Omental fat pad (tissue), 4 donors: Measurements from ENCODE around the gene MRPL37. TPM values are rescaled to one million over a fixed set of nuclear protein-coding genes. Genes with fewer than 3 reads are reported as not detected.

Experiments
- ATAC-seq: fragments of 150-250 bp; one replicate; pipeline ENCODE4 v1.9.1; 2016; ENCODE audit warnings: mild to moderate bottlenecking, moderate library complexity; ENCODE audit not compliant: low FRiP score
- DNase-seq: peaks from one replicate; pipeline ENCODE4 v3.0.0-alpha.2; 2019; ENCODE audit warnings: low spot score
- total RNA-seq, 4 donors: library from RNA; depleted of rRNA; stranded (reverse); fragments of >200 nt; gene quantifications; one replicate each; pipeline ENCODE4 v1.1.0, GENCODE V29; 2016
- TF ChIP-seq, protein P1 (sequence below), 3 donors: fragments of 450-650 bp; IDR thresholded peaks; one replicate each; pipeline ENCODE4 v1.5.1; 2016 to 2017; ENCODE audit warnings: antibody characterized with exemption in 3 of 3, mild to moderate bottlenecking in 3 of 3, moderate library complexity in 2 of 3

MRPL37 gene
- total RNA-seq, 4 donors from 2014 or later: 53.2 to 84.9 (median 56.9) TPM

DNA sequence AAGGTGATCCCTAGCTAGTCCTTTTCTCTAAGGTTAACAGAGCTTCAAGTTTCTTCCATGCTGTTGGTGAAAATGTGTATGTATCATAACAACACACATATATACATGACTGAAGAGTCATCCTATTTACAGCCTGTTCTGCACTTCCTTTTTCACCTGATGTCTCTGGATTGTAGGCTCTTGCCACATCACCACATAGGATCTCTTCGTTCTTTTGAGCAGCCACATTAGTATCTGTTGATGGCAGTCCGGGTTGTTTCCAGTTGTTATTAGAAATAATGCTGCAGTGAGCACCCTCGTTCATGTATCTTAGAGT lies 19.7 kb downstream of the MRPL37 start:
- ATAC-seq (peak; percentile 6), DNase-seq (no peak)
- TF ChIP-seq, protein P1, sequence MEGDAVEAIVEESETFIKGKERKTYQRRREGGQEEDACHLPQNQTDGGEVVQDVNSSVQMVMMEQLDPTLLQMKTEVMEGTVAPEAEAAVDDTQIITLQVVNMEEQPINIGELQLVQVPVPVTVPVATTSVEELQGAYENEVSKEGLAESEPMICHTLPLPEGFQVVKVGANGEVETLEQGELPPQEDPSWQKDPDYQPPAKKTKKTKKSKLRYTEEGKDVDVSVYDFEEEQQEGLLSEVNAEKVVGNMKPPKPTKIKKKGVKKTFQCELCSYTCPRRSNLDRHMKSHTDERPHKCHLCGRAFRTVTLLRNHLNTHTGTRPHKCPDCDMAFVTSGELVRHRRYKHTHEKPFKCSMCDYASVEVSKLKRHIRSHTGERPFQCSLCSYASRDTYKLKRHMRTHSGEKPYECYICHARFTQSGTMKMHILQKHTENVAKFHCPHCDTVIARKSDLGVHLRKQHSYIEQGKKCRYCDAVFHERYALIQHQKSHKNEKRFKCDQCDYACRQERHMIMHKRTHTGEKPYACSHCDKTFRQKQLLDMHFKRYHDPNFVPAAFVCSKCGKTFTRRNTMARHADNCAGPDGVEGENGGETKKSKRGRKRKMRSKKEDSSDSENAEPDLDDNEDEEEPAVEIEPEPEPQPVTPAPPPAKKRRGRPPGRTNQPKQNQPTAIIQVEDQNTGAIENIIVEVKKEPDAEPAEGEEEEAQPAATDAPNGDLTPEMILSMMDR (IDR thresholded peaks at IDR 0.05): no peak

DNA sequence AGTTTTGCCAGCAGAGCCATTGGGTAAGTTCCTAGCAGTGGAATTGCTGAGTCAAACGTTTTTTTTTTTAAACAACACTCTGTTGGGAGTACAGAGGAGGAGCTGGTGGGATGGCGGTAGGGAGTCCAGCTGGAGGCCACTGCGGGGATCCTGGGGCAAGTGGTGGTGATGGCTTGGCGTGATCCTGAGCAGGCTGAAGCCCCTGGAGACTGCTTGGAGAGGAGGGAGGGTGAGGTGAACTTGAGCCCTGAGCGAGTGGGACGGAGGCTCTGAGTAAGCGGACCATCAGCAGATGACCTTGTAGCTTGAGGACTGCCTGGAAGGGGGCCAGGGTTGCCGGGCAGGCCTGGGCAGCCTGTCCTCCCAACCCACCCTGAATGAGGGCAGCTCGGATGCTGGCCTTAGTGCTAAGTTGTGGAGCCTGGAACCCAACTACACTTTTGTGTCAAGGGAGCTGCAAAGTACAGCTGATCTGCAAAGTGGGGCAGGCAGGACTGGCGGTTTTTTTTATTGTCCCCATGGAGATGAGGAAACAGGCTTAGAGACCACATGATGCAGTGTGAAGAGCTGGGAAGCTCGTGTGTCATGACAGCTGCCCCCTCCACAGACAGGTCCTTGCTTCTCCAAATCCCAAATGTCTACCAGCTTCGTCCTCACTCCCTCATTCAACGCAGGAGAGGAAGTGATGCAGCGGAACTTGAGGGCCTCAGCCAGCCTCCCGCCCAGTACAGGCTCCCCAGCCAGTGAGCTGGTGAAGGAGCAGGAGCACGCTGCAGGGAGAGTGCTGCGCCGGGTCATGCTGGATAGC lies 20.2 kb downstream of the MRPL37 start:
- DNase-seq: no peak
- peak; percentile 35 for ATAC-seq
- TF ChIP-seq, protein P1 (IDR thresholded peaks at IDR 0.05): no peak

DNA sequence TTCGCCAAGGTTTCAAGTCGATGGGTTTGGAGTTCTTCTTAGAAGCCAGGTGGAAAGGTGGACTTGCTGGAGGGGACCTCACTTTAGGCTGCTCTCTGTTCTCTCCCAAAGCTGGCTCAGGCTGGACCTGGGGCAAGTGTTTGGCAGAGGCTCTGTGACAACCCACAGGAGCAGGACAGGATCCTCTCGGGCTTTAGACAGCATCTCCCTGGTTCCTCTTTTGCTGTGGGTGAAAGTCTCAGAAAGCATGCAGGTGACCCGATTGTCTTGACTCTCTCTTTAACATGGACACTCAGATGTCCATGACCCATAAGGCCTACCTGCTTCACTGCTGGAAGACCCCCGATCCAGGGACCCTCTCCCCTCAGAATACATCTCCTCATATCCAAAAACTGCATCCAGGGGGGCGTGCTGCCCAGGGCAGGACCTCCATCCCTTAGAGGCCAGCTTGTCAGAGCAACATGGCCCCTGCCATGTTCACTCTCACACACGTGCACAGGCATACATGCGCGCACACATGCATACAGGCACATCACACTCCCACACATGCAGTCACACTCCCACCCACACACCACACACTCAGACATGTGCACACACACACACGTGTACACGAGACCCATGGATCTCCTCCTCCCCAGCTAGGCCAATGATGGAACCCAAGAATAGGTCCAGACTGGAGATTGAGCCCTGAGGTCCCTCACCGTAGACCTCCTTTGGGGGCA lies 21.3 kb downstream of the MRPL37 start:
- TF ChIP-seq, protein P1 (IDR thresholded peaks at IDR 0.05): no peak
- ATAC-seq: no peak
- no peak for DNase-seq

DNA sequence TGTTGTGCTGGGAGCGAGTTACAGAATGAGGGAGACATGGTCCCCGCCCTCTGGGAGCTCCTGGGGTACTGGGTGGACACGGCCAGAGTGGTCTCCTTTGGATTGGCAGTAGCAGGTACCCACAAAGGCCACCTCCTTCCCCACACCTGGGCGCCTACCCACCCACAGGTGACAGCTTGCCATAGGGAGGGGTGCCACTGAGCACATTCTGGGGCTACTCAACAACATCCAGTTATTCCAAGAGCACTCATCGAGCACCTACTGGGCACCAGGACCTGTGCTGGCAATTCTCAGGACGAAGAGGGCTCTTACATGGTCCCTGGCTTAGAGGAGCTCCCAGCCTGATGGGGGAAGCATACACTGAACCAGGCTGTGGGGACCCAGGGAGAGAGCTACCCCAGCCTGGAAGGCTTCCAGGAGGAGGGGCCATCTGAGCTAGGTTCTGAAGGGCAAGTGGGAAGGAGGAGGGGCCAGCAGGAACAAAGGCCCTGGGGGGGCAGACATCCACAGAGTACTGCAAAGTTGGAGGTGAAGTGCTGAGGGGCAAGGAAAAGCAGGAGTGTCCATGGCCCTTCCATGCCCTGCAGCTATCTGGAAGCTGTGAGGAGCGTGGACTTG lies 22.0 kb downstream of the MRPL37 start:
- DNase-seq: no peak
- no peak for ATAC-seq
- TF ChIP-seq, protein P1 (IDR thresholded peaks at IDR 0.05): no peak

DNA sequence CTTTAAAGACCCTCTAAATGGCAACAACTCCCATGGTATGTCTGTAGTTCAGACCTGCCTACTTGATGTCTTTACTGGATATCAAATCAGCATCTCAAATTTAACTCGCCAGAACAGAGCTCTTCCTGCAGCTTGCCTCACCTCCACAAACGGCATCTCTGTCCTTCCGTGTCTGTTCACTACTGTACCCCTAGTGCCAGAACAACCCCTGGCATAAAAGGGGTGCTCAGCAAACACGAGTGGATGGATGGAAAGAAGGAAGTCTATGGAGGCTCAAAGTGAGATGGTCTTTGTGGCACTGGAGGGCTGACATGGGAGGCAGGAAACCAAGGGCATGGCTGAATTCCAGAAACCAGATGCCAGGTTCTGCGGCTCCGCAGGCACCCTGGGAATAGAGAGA lies 22.7 kb downstream of the MRPL37 start:
- TF ChIP-seq, protein P1 (IDR thresholded peaks at IDR 0.05): no peak
- no peak for DNase-seq

DNA sequence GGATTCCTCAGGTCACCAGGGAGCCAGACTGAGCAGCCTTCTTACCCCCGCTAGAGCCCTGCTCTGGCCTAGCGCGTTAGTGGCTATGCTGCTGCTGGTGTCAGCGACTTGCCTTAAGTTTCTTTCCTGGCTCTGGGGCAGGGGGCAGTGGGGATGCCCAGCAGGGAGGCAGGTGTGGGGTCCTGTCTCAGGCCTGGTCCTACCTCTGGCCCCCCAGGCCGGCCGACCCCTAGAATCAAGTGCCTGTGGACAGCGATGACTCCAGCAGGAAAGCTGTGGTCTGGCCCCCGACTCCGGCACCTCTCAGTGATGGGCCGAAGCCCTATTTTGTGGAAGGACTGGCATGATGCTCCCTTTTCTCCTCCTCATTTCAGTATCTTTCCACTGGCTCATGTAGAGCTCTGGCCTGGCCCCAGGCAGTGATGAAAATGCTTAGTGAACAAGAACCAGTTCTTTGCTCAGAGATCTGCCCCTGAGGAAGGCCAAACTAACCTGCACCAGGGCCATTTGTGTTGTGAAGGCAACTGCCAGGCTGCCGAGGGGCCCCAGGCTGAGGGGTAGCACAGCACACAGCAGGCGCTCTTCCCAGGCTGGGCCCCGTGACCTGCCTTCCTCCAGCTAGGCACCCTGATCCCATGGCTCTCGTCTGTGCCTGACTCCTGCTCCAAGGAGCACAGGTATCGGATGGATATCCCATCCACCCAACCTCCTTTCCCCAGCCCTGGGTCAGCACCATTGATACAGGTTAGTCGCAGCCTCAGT lies 23.7 kb downstream of the MRPL37 start:
- TF ChIP-seq, protein P1 (IDR thresholded peaks at IDR 0.05): no peak
- DNase-seq (no peak), ATAC-seq (no peak)

More for the DNA sequence above, 22.7 kb downstream of the MRPL37 start:
- no peak for ATAC-seq
